Endothelial cell of umbilical vein (primary cell): ENCODE measurements around the gene FGF6. TPM values are rescaled to one million over a fixed set of nuclear protein-coding genes. Genes with fewer than 3 reads are reported as not detected.

Experiments used
- BruUV-seq: library from RNA; stranded (reverse); fragments of 400-500 nt; replicated peaks from 2 replicates; lab custom pipeline; 2021; lab: Mats Ljungman, UMichigan
- CTCF ChIA-PET: fragments of 300-600, 350-600 bp; sonication (Branson Sonifier 250); formaldehyde crosslinking; loops from one replicate; lab custom pipeline; 2021; ENCODE audit warnings: antibody characterized with exemption, inconsistent platforms; lab: Charles Lee
- POLR2A ChIA-PET: fragments of 300-600, 350-600 bp; sonication (Branson Sonifier 250); formaldehyde crosslinking; loops from one replicate; lab custom pipeline; 2021; ENCODE audit warnings: antibody characterized with exemption, inconsistent platforms; lab: Charles Lee
- DNase-seq: peaks from one replicate; pipeline ENCODE4 v3.0.0-alpha.2; 2011; ENCODE audit warnings: low read depth, low spot score
- FAIRE-seq: peaks from 2 replicates; lab custom pipeline; 2011; peaks lifted over from hg19 to GRCh38; lab: Jason Lieb, UNC
- H2AFZ ChIP-seq: 2 replicates; pipeline ENCODE4 v1.6.0; 2012; ENCODE audit warnings: low read depth, low read length, control low read depth, inconsistent platforms
- H3K27ac ChIP-seq: 2 replicates; pipeline ENCODE4 v1.5.1; 2011; ENCODE audit warnings: low read depth, mild to moderate bottlenecking, control low read depth, low read length, moderate library complexity; ENCODE audit not compliant: insufficient read depth
- H3K27me3 ChIP-seq, 2 experiments: 2 replicates each; pipeline versions ENCODE4 v1.6.0 to v1.6.1; 2011; ENCODE audit warnings: low read length in 2 of 2, mixed read lengths in 1 of 2; ENCODE audit not compliant: control insufficient read depth in 2 of 2, insufficient read depth in 2 of 2
- H3K36me3 ChIP-seq, 2 experiments: 2 replicates in 1 of 2; 3 replicates in 1 of 2; pipeline ENCODE4 v1.5.1; 2011; ENCODE audit warnings: low read length in 2 of 2, mild to moderate bottlenecking in 1 of 2, moderate library complexity in 1 of 2; ENCODE audit not compliant: control insufficient read depth in 2 of 2, insufficient read depth in 2 of 2; ENCODE audit errors: extremely low read depth in 1 of 2
- H3K4me1 ChIP-seq: 3 replicates; pipeline ENCODE4 v1.5.1; 2011; ENCODE audit warnings: mild to moderate bottlenecking, low read length; ENCODE audit not compliant: control insufficient read depth, insufficient read depth; ENCODE audit errors: extremely low read depth
- H3K4me2 ChIP-seq: 2 replicates; pipeline ENCODE4 v1.6.1; 2011; ENCODE audit warnings: low read length, control low read depth, mixed read lengths; ENCODE audit not compliant: insufficient read depth
- H3K4me3 ChIP-seq, 3 experiments: fragments of 200-600 bp in 1 of 3; sonication (generic), shearing (Covaris generic) in 1 of 3; replicated peaks in 1 of 3; 2 replicates each; pipeline ENCODE4 v1.5.1; 2011 to 2016; ENCODE audit warnings: control low read depth in 3 of 3, low read length in 3 of 3, mild to moderate bottlenecking in 2 of 3, inconsistent platforms in 1 of 3, low read depth in 1 of 3, moderate library complexity in 1 of 3; ENCODE audit not compliant: insufficient read depth in 1 of 3
- H3K79me2 ChIP-seq: 2 replicates; pipeline ENCODE4 v1.6.0; 2012; ENCODE audit warnings: low read length, inconsistent platforms; ENCODE audit not compliant: control insufficient read depth, insufficient read depth
- H3K9ac ChIP-seq: replicated peaks from 2 replicates; pipeline ENCODE3; 2011; ENCODE audit warnings: low read length, control low read depth; ENCODE audit not compliant: insufficient read depth; ENCODE audit errors: extremely low read depth
- H3K9me1 ChIP-seq: replicated peaks from 3 replicates; pipeline ENCODE4 v1.6.0; 2011; ENCODE audit warnings: mild to moderate bottlenecking, low read length; ENCODE audit not compliant: control insufficient read depth, insufficient read depth; ENCODE audit errors: extremely low read depth
- H3K9me3 ChIP-seq: replicated peaks from 2 replicates; pipeline ENCODE4 v1.5.1; 2012; ENCODE audit warnings: low read length, inconsistent platforms; ENCODE audit not compliant: control insufficient read depth, insufficient read depth
- H4K20me1 ChIP-seq: replicated peaks from 2 replicates; pipeline ENCODE3; 2011; ENCODE audit warnings: mild to moderate bottlenecking, low read length; ENCODE audit not compliant: control insufficient read depth, insufficient read depth; ENCODE audit errors: extremely low read depth
- EZH2 ChIP-seq: IDR thresholded peaks from 2 replicates; pipeline ENCODE4 v1.6.1; 2012; ENCODE audit warnings: borderline replicate concordance, low read depth, mild to moderate bottlenecking, moderate library complexity, low read length, inconsistent platforms; ENCODE audit not compliant: severe bottlenecking
- FOS ChIP-seq: IDR thresholded peaks from 2 replicates; pipeline ENCODE4 v1.6.1; 2011; ENCODE audit warnings: mild to moderate bottlenecking, low read length, moderate library complexity, borderline replicate concordance; ENCODE audit not compliant: insufficient read depth
- GATA2 ChIP-seq: IDR thresholded peaks from 2 replicates; pipeline ENCODE4 v1.7.0; 2011; ENCODE audit warnings: low read depth, mild to moderate bottlenecking, moderate library complexity, mixed read lengths, low read length; ENCODE audit not compliant: insufficient read length, insufficient read depth
- JUN ChIP-seq: IDR thresholded peaks from 2 replicates; pipeline ENCODE4 v1.6.1; 2011; ENCODE audit warnings: borderline replicate concordance, low read depth; ENCODE audit not compliant: insufficient read length, insufficient read depth
- MAX ChIP-seq: IDR thresholded peaks from 2 replicates; pipeline ENCODE4 v1.6.1; 2011; ENCODE audit not compliant: insufficient read depth, insufficient read length
- MYC ChIP-seq: IDR thresholded peaks from one replicate; pipeline ENCODE4 v1.6.1; 2011; ENCODE audit warnings: mild to moderate bottlenecking, low read depth, low read length
- POLR2A ChIP-seq: IDR thresholded peaks from 2 replicates; pipeline ENCODE4 v1.6.1; 2012; ENCODE audit warnings: low read depth, mild to moderate bottlenecking, control low read depth, low read length
- POLR2AphosphoS5 ChIP-seq: IDR thresholded peaks from 2 replicates; pipeline ENCODE4 v1.6.1; 2012; ENCODE audit warnings: low read depth, mild to moderate bottlenecking, control low read depth, low read length, moderate library complexity; ENCODE audit not compliant: insufficient read depth
- dilution Hi-C: fragments of 300-500 bp; cut with MboI; formaldehyde crosslinking; loops from one replicate; pipeline ENCODE4 v1.15.0; 2019; ENCODE audit warnings: low sequenced_read_pairs; ENCODE audit not compliant: extremely low pct_ligation_motif_present
- intact Hi-C: fragments of 100-400 bp; cut with micrococcal nuclease; formaldehyde crosslinking; loops from one replicate; pipeline ENCODE4 v1.10.0; 2022
- polyA plus RNA-seq, 4 experiments: library from polyadenylated mRNA; depleted of rRNA in 3 of 4; stranded (reverse) in 3 of 4; unstranded in 1 of 4; fragments of >200 nt; gene quantifications; 2 replicates each; pipeline versions ENCODE4 v1.2.1 to v1.2.3, GENCODE V29; 2011 to 2012; ENCODE audit warnings: missing spikeins in 1 of 4
- total RNA-seq: library from RNA; stranded (reverse); gene quantifications from 2 replicates; pipeline ENCODE4 v1.2.3, GENCODE V29; 2021
- TF ChIP-seq, protein P1 (sequence below), 2 donors: IDR thresholded peaks; 1 replicate in 1 of 2; 2 replicates in 1 of 2; pipeline ENCODE4 v1.5.1; 2011; ENCODE audit warnings: low read length in 2 of 2, mild to moderate bottlenecking in 2 of 2, moderate library complexity in 2 of 2, control low read depth in 1 of 2, inconsistent platforms in 1 of 2, low read depth in 1 of 2; ENCODE audit not compliant: insufficient read depth in 1 of 2; ENCODE audit errors: extremely low read depth in 1 of 2

The FGF6 gene
- total and polyA plus RNA-seq, 2 donors (not counting 3 experiments of a cell fraction or from before 2014, with no cell fraction given) = not detected

- Histone ChIP-seq H4K20me1 (no peaks in the 10 kb centered on the region), H2AFZ (no peak overlapping the region), H3K4me3 (no peak overlapping the region), H3K9me1 (no peaks in the 10 kb centered on the region), H3K9ac (no peak overlapping the region), H3K27me3 (peaks cover 0 to 3% of the 10 kb centered on the region in 2 experiments), H3K36me3 (no peaks in the 10 kb centered on the region), H3K4me2 (no peak overlapping the region), H3K4me1 (no peaks in the 10 kb centered on the region), H3K9me3 (no peaks in the 10 kb centered on the region), H3K79me2 (no peaks in the 10 kb centered on the region), H3K27ac (no peak overlapping the region)
- TF ChIP-seq FOS (no peak), GATA2 (no peak), POLR2AphosphoS5 (no peak), JUN (no peak), POLR2A (no peak), EZH2 (no peak), MAX (no peak), MYC (no peak)
- TF ChIP-seq, protein P1, sequence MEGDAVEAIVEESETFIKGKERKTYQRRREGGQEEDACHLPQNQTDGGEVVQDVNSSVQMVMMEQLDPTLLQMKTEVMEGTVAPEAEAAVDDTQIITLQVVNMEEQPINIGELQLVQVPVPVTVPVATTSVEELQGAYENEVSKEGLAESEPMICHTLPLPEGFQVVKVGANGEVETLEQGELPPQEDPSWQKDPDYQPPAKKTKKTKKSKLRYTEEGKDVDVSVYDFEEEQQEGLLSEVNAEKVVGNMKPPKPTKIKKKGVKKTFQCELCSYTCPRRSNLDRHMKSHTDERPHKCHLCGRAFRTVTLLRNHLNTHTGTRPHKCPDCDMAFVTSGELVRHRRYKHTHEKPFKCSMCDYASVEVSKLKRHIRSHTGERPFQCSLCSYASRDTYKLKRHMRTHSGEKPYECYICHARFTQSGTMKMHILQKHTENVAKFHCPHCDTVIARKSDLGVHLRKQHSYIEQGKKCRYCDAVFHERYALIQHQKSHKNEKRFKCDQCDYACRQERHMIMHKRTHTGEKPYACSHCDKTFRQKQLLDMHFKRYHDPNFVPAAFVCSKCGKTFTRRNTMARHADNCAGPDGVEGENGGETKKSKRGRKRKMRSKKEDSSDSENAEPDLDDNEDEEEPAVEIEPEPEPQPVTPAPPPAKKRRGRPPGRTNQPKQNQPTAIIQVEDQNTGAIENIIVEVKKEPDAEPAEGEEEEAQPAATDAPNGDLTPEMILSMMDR (IDR thresholded peaks at IDR 0.05; ENCODE audit: extremely low read depth in 1 of 2, insufficient read depth in 1 of 2, low read depth in 1 of 2, low read length in 2 of 2) = no peak
- BruUV-seq = no TSS peak
- CTCF ChIA-PET = no interaction called here
- dilution Hi-C loops = no loop called here
- DNase-seq = no peak
- POLR2A ChIA-PET = no interaction called here
- FAIRE-seq = no peak
- intact Hi-C loops = no loop called here
These were observed 23.4 kb upstream of the FGF6 start for GRCh38 chr12:4468994-4469393.
